Activated CD4-positive, alpha-beta T cell treated with anti-CD3 and anti-CD28 coated beads, Interleukin-2, amount 50 U/mL, for 1 hour (primary cell): ENCODE results near the gene SUB1.
"Not testable (repeated sequence)": the region's sequence is repeated elsewhere in the genome, so short reads cannot be mapped to it uniquely, and the experiment has no call there.

ENCODE experiments used
- DNase-seq: peaks from one replicate; pipeline ENCODE4 v3.0.0-alpha.2; 2020

Gene SUB1

GRCh38 chr5:32566319-32567111, 18.8 kb upstream of the SUB1 start:
- no peak for DNase-seq

GRCh38 chr5:32571128-32571527, 14.2 kb upstream of the SUB1 start:
- DNase-seq, result no peak

DNA sequence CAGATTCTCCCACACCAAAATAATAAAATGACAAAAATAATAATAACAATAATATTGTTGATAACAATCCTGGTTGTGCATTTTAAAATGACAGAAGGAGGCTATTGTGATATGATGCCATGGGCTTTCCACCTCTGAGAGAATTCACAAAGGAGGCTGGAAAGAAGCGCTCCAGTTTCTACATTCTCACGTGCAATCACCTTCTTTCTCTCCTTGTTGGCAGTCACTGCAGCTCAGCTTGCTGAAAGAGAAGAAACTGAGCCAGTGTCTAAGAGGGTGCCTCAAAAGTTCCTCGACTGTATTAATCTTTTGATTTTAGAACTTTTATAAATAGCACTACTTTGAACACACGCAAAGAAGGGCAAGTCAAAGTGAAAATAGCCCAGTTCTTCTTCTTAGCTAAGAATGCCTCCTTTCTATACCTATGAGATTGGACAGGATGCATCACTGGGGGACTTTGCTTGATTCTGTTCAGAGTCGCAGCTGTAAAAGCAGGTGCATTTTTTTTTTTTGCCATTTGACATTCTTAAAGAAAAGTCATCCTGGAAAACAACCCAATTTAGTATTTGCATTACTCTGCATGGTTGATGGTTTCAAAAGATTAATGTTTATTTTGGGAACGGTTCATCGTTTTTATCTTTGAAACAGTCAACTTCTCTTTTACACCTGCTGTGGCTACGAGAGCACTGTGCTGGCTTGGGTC, 12.4 kb upstream of the SUB1 start:
- DNase-seq, result no peak

- DNase-seq, result not testable (repeated sequence)
These were observed 11.9 kb upstream of the SUB1 start for GRCh38 chr5:32573481-32573854.

DNA sequence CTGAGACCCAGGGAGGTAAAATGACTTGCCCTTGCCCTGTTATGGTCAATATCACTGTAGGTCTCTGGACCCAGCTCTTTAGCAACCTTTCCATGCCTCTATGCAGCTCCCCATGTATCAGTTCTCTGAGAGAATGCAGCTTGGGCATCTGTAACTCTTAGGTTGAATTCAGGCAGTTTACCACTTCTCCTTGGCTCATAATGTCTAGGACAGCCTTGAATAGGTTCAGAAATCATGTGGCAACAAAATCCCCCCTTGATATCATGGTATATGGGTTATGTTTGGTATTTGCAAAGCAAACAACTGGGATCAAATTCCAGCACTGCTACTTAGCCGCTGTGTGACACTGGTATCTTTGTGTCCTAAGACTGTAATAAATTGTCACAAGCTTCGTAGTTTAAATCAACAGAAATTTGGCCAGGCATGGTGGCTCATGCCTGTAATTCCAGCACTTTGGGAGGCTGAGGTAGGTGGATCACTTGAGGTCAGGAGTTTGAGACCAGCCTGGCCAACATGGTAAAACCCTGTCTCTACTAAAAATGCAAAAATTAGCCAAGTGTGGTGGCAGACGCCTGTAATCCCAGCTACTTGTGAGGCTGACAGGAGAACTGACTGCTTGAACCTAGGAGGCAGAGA, 10.7 kb upstream of the SUB1 start:
- DNase-seq, result no peak

DNA sequence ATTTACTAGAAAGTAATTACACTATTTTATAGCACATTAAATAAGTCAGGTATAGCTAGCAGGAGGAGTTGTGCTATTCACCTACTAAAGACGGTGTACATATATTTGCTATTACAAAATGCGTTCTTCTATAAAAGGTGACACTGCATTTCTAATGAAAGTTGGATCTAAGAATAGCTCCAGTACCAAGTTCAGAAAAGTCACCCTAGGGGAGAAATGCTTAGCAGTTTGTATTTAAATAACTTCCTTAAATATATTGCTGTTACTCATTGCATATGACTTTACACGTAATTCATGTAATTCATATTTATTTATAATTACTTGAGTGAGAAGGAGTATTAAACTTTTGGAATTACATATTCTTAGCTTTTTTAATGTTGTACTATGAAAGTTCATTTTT, 7.0 kb upstream of the SUB1 start:
- no peak for DNase-seq

DNA sequence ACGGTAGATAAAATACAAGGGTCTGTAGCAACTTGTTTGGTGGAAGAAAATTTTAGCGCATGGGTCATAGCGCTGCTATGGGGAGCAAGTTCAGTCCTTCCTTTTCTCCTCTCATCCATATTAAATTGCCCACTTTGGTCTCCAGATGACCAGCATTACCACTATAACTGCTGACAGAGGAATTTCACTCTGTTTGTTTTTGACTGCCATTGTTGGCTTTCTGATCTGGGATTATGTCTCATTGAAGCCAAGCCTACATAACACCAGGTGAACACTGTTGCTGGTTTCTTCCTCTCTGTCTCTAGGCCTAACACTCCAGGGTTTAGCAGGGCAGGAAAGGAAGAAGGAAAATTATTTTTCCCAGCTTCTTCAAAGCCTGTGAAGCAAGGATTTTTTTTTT, 6.6 kb upstream of the SUB1 start:
- DNase-seq, result no peak

DNA sequence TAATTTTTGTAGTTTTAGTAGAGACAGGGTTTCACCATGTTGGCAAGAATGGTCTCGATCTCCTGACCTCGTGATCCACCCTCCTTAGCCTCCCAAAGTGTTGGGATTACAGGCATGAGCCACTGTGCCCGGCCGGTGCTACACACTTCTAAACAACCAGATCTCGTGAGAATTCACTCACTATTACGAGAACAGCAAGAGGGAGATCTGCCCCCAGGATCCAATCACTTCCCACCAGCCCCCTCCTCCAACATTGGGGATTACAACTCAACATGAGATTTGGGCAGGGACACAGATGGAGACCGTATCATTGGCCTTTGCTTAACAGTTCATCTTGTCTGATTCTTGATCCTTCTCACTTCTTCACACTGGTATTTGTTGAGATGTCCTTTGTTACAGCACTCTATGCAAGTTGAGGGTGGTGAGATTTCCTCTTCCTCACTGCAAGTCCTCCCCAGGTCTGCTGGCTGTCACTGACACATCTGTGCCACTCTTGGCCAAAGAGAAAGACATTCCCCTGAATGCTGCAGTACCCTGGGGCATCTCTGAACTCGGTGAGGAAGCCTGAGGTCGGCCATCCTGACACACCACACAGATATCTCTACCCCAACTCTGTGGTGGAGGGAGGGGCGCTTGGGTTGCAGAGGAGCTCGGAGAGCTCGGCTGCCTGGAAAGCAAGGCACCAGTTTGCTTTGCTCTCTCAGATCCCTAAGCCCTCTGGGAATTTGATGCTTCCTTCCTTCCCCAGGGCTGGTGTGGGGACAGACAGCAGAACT, 4.2 kb upstream of the SUB1 start:
- no peak for DNase-seq

GRCh38 chr5:32583582-32584232, 1.6 kb upstream of the SUB1 start:
- DNase-seq, result no peak

- no peak for DNase-seq
These were observed 711 bp upstream of the SUB1 start for GRCh38 chr5:32584646-32585045.

GRCh38 chr5:32585122-32585445, 273 bp upstream of the SUB1 start:
- no peak for DNase-seq

- DNase-seq, result no peak
These were observed 881 bp downstream of the SUB1 start for GRCh38 chr5:32586276-32586599.

DNA sequence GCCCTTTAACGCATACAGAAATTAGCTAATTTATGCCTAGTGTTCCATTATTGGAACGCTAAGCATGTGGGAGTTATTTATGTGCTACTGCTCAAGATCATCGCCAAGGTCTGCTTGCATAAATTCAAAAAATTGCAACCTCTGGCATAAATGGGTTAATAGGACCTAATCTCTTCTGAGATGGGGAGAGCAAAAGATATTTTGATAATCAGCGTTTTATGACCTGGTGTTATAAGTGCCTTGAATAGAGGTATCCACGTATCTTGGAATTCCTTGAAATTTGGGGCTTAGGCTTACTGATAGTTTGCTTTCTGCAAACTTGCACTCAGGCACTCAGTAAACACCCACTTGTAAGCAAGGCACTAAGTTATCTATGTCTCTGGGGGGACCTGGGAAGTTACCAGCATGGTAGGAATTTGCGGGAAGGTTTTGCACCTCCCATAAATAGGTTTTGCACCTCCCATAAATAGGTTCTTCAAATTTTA, 1.8 kb downstream of the SUB1 start:
- DNase-seq, result no peak

DNA sequence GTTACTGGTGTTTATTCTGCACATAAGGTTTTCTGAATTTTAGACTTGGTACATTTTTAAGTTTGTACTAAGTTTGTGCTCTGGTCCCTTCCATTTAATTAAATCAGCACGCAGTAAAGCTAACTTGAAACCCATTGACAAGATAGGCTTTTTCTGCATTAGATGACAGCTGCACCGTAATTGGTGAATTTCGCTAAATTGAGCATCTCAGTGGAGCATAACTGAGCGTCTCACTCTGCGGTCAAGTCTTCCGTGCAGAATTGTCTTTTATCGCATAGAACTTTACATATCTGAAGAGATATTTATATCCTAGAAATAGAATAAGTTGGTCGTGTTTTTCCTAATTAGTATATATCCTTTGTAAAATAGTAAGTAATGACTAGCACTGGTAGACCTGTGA, 4.1 kb downstream of the SUB1 start:
- DNase-seq, result no peak

- no peak for DNase-seq
These were observed 4.8 kb downstream of the SUB1 start for GRCh38 chr5:32589942-32590869.

DNA sequence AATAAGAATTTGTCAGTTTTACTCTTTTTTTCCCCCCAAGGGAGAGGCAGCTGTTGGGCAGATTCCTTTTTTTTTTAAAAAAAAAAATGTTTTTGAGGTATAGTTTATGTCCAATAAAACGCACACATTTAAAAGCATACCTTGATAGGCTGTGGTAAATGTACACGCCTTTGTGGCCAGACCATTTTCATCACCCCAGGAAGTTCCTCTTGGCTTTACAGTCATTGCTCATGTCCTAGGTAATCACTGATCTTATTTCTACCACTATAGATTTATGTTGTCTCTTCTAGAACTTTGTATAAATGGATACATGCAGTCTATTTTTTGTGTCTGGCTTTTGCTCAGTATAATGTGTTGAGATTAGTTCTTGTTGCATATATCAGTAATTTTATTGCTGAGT, 9.8 kb downstream of the SUB1 start:
- DNase-seq, result no peak

GRCh38 chr5:32597041-32597629, 11.8 kb downstream of the SUB1 start:
- no peak for DNase-seq

DNA sequence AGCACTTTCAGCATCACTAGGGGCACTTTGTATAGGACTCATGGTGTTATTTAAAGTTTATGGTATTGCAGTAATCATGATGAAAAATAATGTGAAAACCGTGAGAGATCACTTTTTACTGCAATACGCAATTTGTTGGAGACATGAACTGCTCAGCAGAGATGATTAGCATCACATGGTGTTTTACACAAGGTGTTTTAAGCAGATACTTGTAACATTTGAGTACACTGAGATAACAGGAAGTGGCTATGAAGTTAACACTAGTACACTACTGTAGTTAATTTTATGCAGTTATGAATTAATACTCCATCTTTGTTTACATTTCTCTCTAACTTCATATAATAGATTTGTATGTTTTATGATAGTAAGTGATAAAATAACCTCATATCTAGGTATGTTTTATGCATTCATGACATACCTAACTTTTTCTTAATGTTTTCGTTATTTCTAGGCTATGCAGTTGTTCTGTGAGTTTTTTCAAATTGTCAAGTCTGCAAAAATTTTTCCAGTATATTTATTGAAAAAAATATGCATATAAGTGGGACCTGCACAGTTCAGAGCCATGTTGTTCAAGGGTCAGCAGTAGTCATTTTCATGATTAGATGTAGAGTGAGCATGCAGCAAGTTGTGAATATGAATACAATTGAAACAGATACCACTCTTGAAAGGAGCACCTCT, 13.0 kb downstream of the SUB1 start:
- DNase-seq, result no peak

DNA sequence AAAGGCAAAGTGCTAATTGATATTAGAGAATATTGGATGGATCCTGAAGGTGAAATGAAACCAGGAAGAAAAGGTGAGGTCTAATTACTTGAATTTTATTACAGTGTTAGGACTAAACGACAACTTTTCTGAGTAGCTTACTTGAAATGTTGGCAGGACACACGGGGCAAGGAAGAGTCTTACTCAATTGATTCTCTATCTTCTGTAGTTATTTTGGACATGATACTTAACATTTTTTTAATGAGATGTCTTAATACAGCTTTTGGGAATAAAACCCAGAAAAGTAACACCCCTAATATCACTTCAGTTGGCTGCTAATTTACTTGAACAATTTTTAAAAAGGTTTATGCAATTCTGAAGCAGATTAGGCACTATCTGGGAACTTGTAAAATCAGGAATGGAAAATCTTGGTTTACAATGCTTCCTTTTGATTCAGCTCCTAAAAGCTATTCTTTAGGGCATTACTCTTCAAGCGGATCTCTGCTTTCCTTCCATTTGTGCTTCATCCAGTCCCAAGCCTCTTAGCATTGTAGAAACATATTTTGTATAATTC, 13.7 kb downstream of the SUB1 start:
- no peak for DNase-seq

- no peak for DNase-seq
These were observed 14.8 kb downstream of the SUB1 start for GRCh38 chr5:32600054-32600622.
